Activated CD4-positive, alpha-beta T cell treated with anti-CD3 and anti-CD28 coated beads for 48 hours (primary cell): ENCODE measurements around the gene GPA33.

Experiments used
- DNase-seq: peaks from one replicate; pipeline ENCODE4 v3.0.0-alpha.2; 2020

Gene GPA33

GRCh38 chr1:167083871-167084270, 6.3 kb downstream of the GPA33 start:
- no peak for DNase-seq

DNA sequence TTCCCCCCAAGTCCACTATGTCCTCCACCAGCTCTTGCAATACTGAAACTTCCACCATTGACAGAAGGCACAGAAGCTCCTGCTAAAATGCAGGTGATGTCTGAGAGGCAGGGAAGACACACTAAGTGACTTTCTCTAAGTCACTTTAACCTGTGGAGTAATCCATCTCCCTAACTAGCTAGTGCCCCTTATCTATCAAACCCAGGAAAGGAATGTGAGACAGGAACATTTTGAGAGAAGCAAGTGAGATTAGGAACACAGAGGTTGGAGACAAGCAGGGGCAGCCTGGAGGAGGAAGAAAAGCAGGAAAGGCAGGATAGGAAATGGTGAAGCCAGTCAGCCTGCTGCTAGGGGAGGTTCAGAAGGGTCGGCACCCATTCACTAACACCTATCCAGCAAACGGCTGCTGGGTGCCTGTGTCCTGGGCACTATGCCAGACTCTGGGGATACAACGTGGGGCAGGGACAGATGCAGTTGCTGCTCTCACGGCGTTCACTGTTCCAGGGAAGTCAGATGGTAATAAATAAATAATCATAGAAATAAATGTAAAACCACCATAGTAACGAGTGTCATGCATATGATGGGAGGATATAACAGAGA, 7.0 kb downstream of the GPA33 start:
- no peak for DNase-seq

DNA sequence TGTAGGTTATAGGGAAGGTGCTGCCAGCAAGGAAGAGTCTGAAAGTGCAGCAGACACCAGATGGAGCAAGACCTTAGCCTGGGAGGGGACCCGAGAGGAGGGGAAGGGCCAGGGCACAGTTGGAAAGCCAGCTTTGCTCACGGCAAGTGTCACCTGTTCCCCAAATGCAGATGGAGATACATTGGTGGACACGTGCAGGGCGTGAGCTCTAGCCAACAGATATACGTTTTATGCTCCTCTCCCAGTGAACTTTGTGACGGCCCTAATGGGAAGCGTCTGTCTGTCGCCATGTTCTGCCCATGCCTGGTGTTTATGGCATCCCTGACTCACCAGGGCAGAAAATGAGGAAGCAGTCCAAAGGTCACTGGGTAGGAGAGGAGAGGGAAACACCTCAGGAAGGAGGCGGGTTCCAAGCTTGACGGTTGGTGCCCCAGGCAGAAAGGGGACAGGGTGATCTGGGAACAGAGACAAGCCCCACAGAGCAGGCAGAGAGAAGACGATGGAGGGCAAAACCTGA, 7.6 kb downstream of the GPA33 start:
- DNase-seq: no peak

- no peak for DNase-seq
These were observed 8.5 kb downstream of the GPA33 start for GRCh38 chr1:167081594-167082156.

DNA sequence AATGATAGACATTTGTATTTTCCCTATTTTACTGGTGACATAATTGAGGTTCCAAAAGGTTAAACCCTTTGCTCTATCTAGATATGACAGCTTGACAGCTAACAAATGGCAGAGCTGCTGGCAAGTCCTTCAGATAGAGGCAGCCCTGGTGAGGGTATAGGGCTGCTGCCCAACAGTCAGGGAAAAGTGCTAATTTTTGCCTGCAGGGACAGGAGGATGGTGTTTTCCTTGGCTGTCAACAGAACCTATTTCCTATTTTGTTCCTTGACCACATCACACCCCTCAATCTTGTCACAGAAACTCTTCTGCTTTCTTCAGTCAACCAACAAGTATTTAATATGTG, 12.3 kb downstream of the GPA33 start:
- DNase-seq: no peak

DNA sequence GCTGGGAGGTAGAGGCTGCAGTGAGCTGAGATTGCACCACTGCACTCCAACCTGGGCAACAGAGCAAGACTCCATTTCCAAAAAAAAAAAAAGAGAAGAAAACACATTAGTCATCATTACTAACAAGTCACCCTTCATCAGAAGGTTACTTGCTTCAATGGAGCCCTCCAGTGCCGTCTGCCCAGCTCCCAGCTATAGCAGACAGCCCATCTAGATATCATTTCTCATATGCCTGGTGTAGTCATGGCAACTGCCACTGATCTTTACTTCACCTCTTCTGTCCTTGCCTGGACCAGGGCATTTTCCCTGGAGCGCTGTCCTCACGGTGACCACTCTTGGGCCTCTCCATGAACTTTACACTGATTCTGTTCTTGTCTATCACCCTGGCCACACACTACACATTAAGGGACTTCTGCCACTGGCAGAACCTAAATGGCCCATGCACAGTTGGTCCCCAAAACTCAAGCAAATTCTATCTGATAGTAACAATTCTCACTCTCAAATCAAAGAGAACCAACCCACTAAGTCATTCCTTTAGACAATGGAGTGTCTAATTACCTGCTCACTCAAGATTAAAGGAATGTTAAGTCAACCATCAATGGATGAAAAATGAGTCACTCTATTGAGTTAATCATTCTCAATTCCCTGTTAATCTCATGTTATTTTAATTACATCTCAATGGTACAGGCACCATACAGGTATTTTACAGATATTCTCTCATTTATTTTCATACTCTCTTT, 12.9 kb downstream of the GPA33 start:
- DNase-seq: no peak

GRCh38 chr1:167076136-167076710, 14.0 kb downstream of the GPA33 start:
- DNase-seq: no peak

- DNase-seq: no peak
These were observed 18.9 kb downstream of the GPA33 start for GRCh38 chr1:167071286-167071685.

DNA sequence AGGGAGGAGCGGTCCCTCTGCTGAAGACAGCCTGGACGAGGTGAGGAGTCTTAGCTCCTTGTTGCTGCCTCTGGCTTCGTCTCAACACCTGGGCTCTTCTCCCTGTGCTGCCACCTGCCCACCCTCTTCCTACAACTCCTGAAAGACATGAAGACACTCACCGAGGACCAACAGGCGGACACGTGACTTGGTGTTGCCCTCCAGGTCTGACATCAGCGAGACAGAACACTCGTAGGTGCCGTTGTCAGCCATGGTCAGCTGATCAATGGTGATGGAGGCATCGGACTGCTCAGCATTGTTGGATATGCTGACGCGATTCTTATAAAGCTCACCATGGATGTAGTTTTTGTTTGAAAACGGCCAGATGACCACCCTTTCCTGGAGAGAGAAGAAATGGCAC, 21.4 kb downstream of the GPA33 start:
- DNase-seq: no peak

DNA sequence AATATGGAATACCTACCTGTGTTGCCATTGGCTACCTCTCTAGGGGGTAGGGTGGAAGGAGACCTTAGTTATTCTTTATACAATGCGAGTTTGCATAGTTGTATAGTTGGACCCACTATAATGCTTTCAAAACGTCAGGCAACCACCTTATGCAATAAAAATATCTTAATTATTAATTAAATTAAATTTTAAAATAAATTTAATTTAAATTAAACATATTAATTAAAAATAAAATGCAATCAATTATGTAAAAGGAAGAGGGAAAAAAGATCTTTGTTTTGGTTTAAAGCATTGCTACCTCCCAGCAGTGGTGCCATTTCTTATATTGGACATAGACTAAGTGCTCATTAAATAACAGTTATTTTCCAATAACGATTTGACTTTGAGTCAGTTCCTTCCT, 22.3 kb downstream of the GPA33 start:
- no peak for DNase-seq

GRCh38 chr1:167066333-167067122, 23.6 kb downstream of the GPA33 start:
- DNase-seq: peak; percentile 89

GRCh38 chr1:167065471-167065870, 24.7 kb downstream of the GPA33 start:
- no peak for DNase-seq

- DNase-seq: no peak
These were observed 25.6 kb downstream of the GPA33 start for GRCh38 chr1:167064621-167065020.

DNA sequence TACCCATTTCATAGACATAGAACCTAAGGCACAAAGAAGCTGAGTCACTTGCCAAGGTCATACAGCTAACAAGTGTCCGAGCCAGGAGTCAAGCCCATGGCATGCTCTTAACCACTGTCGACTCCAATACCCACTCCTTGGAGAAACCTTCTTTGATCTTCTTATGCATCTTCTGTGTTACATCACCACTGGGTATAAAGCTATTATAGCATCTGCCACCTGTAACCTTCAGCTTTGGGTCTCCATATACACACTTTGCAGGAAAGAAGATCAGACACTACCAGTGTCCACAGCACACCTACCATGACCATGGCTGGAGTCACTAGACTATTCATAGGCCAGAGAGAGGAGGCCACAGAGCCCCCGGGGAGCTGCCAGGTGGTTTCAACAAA, 29.1 kb downstream of the GPA33 start:
- no peak for DNase-seq

GRCh38 chr1:167060141-167061072, 29.8 kb downstream of the GPA33 start:
- DNase-seq: no peak

DNA sequence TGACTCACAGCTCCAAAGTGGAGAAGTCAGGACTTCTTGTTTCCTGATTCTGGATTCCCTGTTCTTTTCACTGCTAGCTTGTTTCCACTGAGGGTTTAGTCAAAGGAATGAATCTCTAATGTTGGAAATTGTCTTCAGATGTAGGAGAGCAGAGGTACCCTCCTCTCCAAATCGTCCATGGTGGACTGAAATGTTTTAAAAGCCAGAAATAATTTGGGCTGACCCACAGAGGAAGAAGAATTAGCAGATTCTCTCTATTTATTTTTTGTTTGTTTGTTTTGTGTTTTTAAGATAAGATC, 30.4 kb downstream of the GPA33 start:
- no peak for DNase-seq

GRCh38 chr1:167059045-167059808, 30.9 kb downstream of the GPA33 start:
- DNase-seq: peak; percentile 86

GRCh38 chr1:167057241-167057688, 32.9 kb downstream of the GPA33 start:
- DNase-seq: peak; percentile 56

GRCh38 chr1:167056529-167057231, 33.5 kb downstream of the GPA33 start:
- DNase-seq: no peak

DNA sequence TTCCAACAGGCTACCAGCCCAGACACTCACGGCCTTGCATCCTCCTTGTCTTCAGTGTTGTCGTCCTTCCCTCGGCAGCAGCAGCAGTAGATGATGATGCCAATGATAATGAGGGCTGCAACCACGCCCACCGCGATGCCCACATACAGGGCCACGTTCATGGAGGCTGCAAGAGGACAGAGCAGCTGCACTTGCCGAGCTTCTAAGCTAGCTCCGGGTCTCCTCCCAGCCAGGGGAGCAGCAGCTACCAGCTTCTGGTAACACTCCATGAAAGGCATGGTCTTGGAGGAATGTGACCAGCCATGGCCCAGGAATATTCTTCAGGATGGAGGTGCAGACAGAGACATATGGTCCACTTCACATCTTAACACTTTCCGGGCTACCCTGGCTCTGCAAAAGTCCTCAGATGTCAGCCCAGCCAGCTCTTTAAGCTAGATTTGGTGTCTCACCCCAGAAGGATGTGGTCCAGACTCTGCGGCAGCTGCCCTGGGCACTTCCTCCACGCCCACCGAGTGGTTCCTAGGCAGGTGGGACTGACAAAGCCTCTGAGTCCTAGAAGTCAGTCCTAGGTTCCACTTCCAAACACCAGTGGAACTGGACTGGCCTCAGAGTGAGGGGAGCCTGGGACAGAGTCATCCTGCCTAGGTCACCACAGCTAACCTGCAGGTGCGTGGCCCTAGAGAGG, 35.1 kb downstream of the GPA33 start:
- DNase-seq: no peak
